ENCODE measurements around the gene EIF5.

DNA sequence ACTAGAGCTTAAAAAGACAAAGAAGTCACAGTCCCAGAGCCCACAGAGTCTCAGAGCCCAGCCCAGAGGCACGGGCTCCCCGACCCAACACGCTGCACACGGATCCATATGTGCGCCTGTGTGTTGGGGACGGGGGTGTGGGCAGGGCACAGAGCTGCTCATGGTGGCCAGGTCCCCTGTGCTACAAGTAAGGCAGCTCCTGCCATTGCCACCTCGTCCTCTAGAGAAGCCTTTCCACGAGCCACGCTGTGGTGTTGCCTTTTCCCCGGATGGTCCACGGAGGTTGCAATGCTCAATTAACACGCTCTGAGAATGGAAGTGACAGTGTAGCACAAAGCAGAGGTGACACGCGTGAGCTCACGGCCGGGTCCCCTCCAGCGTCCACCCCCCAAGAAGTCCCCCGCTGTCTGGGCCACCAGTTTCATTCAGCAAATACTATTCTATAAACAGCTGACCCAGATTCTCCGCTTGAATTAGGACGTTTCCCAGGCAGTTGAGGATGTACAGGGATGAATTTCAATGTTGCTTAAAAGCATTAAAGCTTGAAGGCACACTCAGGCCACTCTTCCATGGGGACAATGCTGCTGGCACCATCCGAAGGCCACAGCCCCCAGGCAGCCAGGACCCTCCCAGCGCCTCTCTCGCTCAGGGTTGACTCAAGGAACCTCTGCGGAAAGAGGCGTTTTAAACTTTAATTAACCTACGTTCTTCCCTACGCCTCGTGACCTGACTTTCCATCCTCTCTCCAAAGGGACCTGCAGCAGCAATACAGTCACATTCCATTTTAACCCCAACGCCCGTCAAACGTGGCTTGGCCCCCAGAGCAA, 22.7 kb upstream of the EIF5 start:
- TF ChIP-seq, protein P1, sequence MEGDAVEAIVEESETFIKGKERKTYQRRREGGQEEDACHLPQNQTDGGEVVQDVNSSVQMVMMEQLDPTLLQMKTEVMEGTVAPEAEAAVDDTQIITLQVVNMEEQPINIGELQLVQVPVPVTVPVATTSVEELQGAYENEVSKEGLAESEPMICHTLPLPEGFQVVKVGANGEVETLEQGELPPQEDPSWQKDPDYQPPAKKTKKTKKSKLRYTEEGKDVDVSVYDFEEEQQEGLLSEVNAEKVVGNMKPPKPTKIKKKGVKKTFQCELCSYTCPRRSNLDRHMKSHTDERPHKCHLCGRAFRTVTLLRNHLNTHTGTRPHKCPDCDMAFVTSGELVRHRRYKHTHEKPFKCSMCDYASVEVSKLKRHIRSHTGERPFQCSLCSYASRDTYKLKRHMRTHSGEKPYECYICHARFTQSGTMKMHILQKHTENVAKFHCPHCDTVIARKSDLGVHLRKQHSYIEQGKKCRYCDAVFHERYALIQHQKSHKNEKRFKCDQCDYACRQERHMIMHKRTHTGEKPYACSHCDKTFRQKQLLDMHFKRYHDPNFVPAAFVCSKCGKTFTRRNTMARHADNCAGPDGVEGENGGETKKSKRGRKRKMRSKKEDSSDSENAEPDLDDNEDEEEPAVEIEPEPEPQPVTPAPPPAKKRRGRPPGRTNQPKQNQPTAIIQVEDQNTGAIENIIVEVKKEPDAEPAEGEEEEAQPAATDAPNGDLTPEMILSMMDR (IDR thresholded peaks at IDR 0.05) = no peak
- TF ChIP-seq POLR2A (IDR thresholded peaks at IDR 0.05) = no peak

Measured in body of pancreas (tissue), 4 donors.